OCI-LY1 (cell line): ENCODE data around the gene ATP13A2.

Experiments used
- CTCF ChIP-seq: fragments of 200-600 bp; sonication (generic), shearing (Covaris generic); IDR thresholded peaks from 2 replicates; pipeline ENCODE4 v1.5.1; 2017; ENCODE audit warnings: mild to moderate bottlenecking, antibody characterized with exemption, low read length, moderate library complexity, mixed read lengths
- EZH2 ChIP-seq: fragments of 200-600 bp; sonication (generic), shearing (Covaris generic); IDR thresholded peaks from 2 replicates; pipeline ENCODE4 v1.8.0; 2017; ENCODE audit warnings: borderline replicate concordance, mixed run types, mild to moderate bottlenecking, antibody characterized with exemption, low read length, moderate library complexity, mixed read lengths

GRCh38 chr1:17021896-17022295 is 10.2 kb upstream of the ATP13A2 start:
- TF ChIP-seq CTCF: no peak
- TF ChIP-seq EZH2: no peak
